SK-N-SH (cell line): ENCODE data around the gene WWC2. TPM values are rescaled to one million over a fixed set of nuclear protein-coding genes. Genes with fewer than 3 reads are reported as not detected.

Experiments used
- CTCF ChIA-PET: fragments of 300-600, 350-600 bp; formaldehyde crosslinking; extraction: SDS; loops from one replicate; lab custom pipeline; 2021; lab: Yijun Ruan, JAX
- POLR2A ChIA-PET: fragments of 350-600 bp; sonication (Branson Sonifier 250); formaldehyde crosslinking; extraction: SDS; loops from one replicate; lab custom pipeline; 2020; ENCODE audit warnings: antibody characterized with exemption, inconsistent platforms; lab: Yijun Ruan, JAX
- DNase-seq: peaks from one replicate; pipeline ENCODE4 v3.0.0; 2012
- H2AFZ ChIP-seq: fragments of 200-600 bp; sonication (generic); 2 replicates; pipeline ENCODE4 v1.8.1; 2016; ENCODE audit warnings: antibody characterized with exemption, mild to moderate bottlenecking, low read depth
- H3F3A ChIP-seq: fragments of 200-600 bp; sonication (generic); replicated peaks from 2 replicates; pipeline ENCODE3; 2016; ENCODE audit warnings: antibody characterized with exemption, mild to moderate bottlenecking; ENCODE audit not compliant: insufficient read depth
- H3K27ac ChIP-seq, 2 experiments: fragments of 200-500 bp in 1 of 2; fragments of 200-600 bp in 1 of 2; sonication (Bioruptor generic) in 1 of 2; sonication (generic), shearing (Covaris generic) in 1 of 2; 2 replicates each; pipeline versions ENCODE4 v1.5.1 to v1.6.1; 2014 to 2016; ENCODE audit warnings: low read depth in 2 of 2, inconsistent platforms in 1 of 2, low read length in 1 of 2, mild to moderate bottlenecking in 1 of 2, mixed read lengths in 1 of 2
- H3K27me3 ChIP-seq: fragments of 200-600 bp; sonication (generic), shearing (Covaris generic); 2 replicates; pipeline ENCODE4 v1.6.1; 2016; ENCODE audit warnings: mixed run types; ENCODE audit not compliant: insufficient read depth
- H3K36me3 ChIP-seq, 2 experiments: fragments of 200-500 bp in 1 of 2; fragments of 200-600 bp in 1 of 2; sonication (Bioruptor generic) in 1 of 2; sonication (generic) in 1 of 2; replicated peaks in 1 of 2; 2 replicates each; pipeline versions ENCODE3 to v1.5.1; 2014 to 2016; ENCODE audit warnings: low read length in 1 of 2, mild to moderate bottlenecking in 1 of 2; ENCODE audit not compliant: insufficient read depth in 2 of 2, control insufficient read depth in 1 of 2
- H3K4me1 ChIP-seq, 2 experiments: fragments of 200-500 bp in 1 of 2; fragments of 200-600 bp in 1 of 2; sonication (Bioruptor generic) in 1 of 2; sonication (generic), shearing (Covaris generic) in 1 of 2; 2 replicates each; pipeline versions ENCODE4 v1.5.1 to v1.6.1; 2014 to 2016; ENCODE audit warnings: low read depth in 1 of 2, low read length in 1 of 2, mixed run types in 1 of 2; ENCODE audit not compliant: insufficient read depth in 2 of 2, control insufficient read depth in 1 of 2
- H3K4me2 ChIP-seq: fragments of 200-600 bp; sonication (generic), shearing (Covaris generic); 2 replicates; pipeline ENCODE4 v1.6.1; 2017; ENCODE audit warnings: mixed run types
- H3K4me3 ChIP-seq, 2 experiments: fragments of 200-500 bp in 1 of 2; fragments of 200-600 bp in 1 of 2; sonication (Bioruptor generic) in 1 of 2; sonication (generic), shearing (Covaris generic) in 1 of 2; 2 replicates each; pipeline versions ENCODE4 v1.5.1 to v1.8.1; 2014 to 2016; ENCODE audit warnings: low read depth in 2 of 2, inconsistent platforms in 1 of 2, low read length in 1 of 2, mild to moderate bottlenecking in 1 of 2, mixed read lengths in 1 of 2, moderate library complexity in 1 of 2
- H3K79me2 ChIP-seq: fragments of 200-600 bp; sonication (generic); 2 replicates; pipeline ENCODE4 v1.8.1; 2017; ENCODE audit warnings: mild to moderate bottlenecking; ENCODE audit not compliant: insufficient read depth
- H3K9ac ChIP-seq: fragments of 200-600 bp; sonication (generic); 2 replicates; pipeline ENCODE4 v1.6.1; 2017; ENCODE audit warnings: mixed run types
- H3K9me2 ChIP-seq: fragments of 200-600 bp; sonication (generic); 2 replicates; pipeline ENCODE4 v1.6.1; 2017; ENCODE audit warnings: mixed run types
- H3K9me3 ChIP-seq: fragments of 200-600 bp; sonication (generic); 2 replicates; pipeline ENCODE4 v1.6.1; 2017; ENCODE audit warnings: mixed run types, mild to moderate bottlenecking, moderate library complexity
- H4K20me1 ChIP-seq: fragments of 200-600 bp; sonication (generic); 2 replicates; pipeline ENCODE4 v1.6.1; 2017; ENCODE audit warnings: mild to moderate bottlenecking, mixed run types; ENCODE audit not compliant: insufficient read depth
- CHD2 ChIP-seq: fragments of 150-350 bp; IDR thresholded peaks from 2 replicates; pipeline ENCODE4 v1.6.1; 2018; ENCODE audit warnings: low read length; ENCODE audit not compliant: partially characterized antibody
- EP300 ChIP-seq, 2 experiments: IDR thresholded peaks; 2 replicates each; pipeline versions ENCODE4 v1.4.0 to v1.6.1; 2012; ENCODE audit warnings: borderline replicate concordance in 1 of 2, low read depth in 1 of 2, low read length in 1 of 2
- FOSL2 ChIP-seq: IDR thresholded peaks from 2 replicates; pipeline ENCODE4 v1.4.0; 2012; ENCODE audit warnings: low read depth, mild to moderate bottlenecking, moderate library complexity, borderline replicate concordance
- FOXM1 ChIP-seq: IDR thresholded peaks from 2 replicates; pipeline ENCODE4 v1.4.0; 2012; ENCODE audit warnings: low read depth, mild to moderate bottlenecking
- GABPA ChIP-seq: IDR thresholded peaks from 2 replicates; pipeline ENCODE4 v1.4.0; 2012; ENCODE audit warnings: low read depth, mild to moderate bottlenecking
- JUND ChIP-seq: IDR thresholded peaks from 2 replicates; pipeline ENCODE4 v1.4.0; 2012
- MEF2A ChIP-seq: IDR thresholded peaks from 2 replicates; pipeline ENCODE4 v1.4.0; 2012; ENCODE audit warnings: low read depth, borderline replicate concordance
- NFIC ChIP-seq: IDR thresholded peaks from 2 replicates; pipeline ENCODE4 v1.4.0; 2012; ENCODE audit warnings: borderline replicate concordance
- RAD21 ChIP-seq: IDR thresholded peaks from 2 replicates; pipeline ENCODE4 v1.6.1; 2012; ENCODE audit warnings: mild to moderate bottlenecking, low read length
- RFX5 ChIP-seq: IDR thresholded peaks from 2 replicates; pipeline ENCODE4 v1.6.1; 2012; ENCODE audit warnings: mild to moderate bottlenecking, improper control_type of control experiment, low read length
- RXRA ChIP-seq: IDR thresholded peaks from 2 replicates; pipeline ENCODE4 v1.4.0; 2012; ENCODE audit warnings: low read depth, mild to moderate bottlenecking, borderline replicate concordance
- TAF1 ChIP-seq: IDR thresholded peaks from 2 replicates; pipeline ENCODE4 v1.6.1; 2012; ENCODE audit warnings: low read depth, mild to moderate bottlenecking, low read length, moderate library complexity, borderline replicate concordance
- YY1 ChIP-seq: IDR thresholded peaks from 2 replicates; pipeline ENCODE4 v1.4.0; 2012; ENCODE audit warnings: low read depth, mild to moderate bottlenecking
- WGBS: methylation state at CpG from one replicate; pipeline ENCODE4 v1.1.6; 2017; ENCODE audit warnings: low lambda C conversion rate; 5-methylcytosine and 5-hydroxymethylcytosine counted together
- polyA plus RNA-seq, 3 experiments: library from polyadenylated mRNA; depleted of rRNA; stranded (reverse); fragments of >200 nt; gene quantifications; 2 replicates each; pipeline ENCODE4 v1.2.3, GENCODE V29; 2012
- TF ChIP-seq, protein P1 (sequence below): fragments of 200-600 bp; sonication (generic); IDR thresholded peaks from 2 replicates; pipeline ENCODE4 v1.6.1; 2017; ENCODE audit warnings: antibody characterized with exemption, mild to moderate bottlenecking, moderate library complexity
- TF ChIP-seq, protein P2 (sequence below): IDR thresholded peaks from 2 replicates; pipeline ENCODE4 v1.4.0; 2012; ENCODE audit warnings: low read depth, borderline replicate concordance
- TF ChIP-seq, protein P3 (sequence below): fragments of 150-350 bp; IDR thresholded peaks from 2 replicates; pipeline ENCODE4 v1.6.1; 2016; ENCODE audit warnings: mild to moderate bottlenecking, low read depth, low read length

The WWC2 gene
- polyA plus RNA-seq, 1 of the 3 experiments (the other 2 are of a cell fraction): 18.4 TPM

DNA sequence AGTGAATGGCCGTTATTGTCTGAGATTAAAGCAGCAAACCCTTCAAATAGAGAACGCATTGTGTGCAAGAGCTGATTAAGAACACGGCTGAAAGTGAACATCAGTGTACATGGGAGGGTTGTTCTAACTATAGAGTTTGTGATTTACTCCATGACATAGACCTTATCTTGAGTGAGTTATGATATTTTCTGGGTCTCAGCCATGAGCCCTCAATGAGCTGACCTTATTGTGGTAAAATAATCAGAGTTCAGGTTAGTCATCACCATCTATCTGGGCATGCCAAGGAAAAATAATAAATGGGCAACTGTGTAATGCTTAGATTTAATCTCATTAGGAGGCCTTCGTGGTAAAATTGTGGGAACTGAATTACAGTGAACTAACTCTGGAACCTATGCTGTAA is 256.3 kb downstream of the WWC2 start (continued):
- TF ChIP-seq EP300 (IDR thresholded peaks at IDR 0.05; ENCODE audit: borderline replicate concordance in 1 of 2, low read depth in 1 of 2, low read length in 1 of 2): peak; percentile 49 to 96; a peak in 3 of 4 replicates
- TF ChIP-seq, protein P1, sequence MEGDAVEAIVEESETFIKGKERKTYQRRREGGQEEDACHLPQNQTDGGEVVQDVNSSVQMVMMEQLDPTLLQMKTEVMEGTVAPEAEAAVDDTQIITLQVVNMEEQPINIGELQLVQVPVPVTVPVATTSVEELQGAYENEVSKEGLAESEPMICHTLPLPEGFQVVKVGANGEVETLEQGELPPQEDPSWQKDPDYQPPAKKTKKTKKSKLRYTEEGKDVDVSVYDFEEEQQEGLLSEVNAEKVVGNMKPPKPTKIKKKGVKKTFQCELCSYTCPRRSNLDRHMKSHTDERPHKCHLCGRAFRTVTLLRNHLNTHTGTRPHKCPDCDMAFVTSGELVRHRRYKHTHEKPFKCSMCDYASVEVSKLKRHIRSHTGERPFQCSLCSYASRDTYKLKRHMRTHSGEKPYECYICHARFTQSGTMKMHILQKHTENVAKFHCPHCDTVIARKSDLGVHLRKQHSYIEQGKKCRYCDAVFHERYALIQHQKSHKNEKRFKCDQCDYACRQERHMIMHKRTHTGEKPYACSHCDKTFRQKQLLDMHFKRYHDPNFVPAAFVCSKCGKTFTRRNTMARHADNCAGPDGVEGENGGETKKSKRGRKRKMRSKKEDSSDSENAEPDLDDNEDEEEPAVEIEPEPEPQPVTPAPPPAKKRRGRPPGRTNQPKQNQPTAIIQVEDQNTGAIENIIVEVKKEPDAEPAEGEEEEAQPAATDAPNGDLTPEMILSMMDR: no peak
- peak; percentile 85 for TF ChIP-seq MEF2A
- TF ChIP-seq CHD2: no peak
- peak; percentile 97 for TF ChIP-seq NFIC
- TF ChIP-seq TAF1: no peak
- no peak for TF ChIP-seq RFX5
- no peak for TF ChIP-seq YY1
- peak; percentile 89 for TF ChIP-seq FOSL2
- TF ChIP-seq JUND: peak; percentile 98
- TF ChIP-seq RXRA: peak; percentile 97
- TF ChIP-seq, protein P2, sequence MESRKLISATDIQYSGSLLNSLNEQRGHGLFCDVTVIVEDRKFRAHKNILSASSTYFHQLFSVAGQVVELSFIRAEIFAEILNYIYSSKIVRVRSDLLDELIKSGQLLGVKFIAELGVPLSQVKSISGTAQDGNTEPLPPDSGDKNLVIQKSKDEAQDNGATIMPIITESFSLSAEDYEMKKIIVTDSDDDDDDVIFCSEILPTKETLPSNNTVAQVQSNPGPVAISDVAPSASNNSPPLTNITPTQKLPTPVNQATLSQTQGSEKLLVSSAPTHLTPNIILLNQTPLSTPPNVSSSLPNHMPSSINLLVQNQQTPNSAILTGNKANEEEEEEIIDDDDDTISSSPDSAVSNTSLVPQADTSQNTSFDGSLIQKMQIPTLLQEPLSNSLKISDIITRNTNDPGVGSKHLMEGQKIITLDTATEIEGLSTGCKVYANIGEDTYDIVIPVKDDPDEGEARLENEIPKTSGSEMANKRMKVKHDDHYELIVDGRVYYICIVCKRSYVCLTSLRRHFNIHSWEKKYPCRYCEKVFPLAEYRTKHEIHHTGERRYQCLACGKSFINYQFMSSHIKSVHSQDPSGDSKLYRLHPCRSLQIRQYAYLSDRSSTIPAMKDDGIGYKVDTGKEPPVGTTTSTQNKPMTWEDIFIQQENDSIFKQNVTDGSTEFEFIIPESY: peak; percentile 85; the same call in 1 of the 2 replicates

DNA sequence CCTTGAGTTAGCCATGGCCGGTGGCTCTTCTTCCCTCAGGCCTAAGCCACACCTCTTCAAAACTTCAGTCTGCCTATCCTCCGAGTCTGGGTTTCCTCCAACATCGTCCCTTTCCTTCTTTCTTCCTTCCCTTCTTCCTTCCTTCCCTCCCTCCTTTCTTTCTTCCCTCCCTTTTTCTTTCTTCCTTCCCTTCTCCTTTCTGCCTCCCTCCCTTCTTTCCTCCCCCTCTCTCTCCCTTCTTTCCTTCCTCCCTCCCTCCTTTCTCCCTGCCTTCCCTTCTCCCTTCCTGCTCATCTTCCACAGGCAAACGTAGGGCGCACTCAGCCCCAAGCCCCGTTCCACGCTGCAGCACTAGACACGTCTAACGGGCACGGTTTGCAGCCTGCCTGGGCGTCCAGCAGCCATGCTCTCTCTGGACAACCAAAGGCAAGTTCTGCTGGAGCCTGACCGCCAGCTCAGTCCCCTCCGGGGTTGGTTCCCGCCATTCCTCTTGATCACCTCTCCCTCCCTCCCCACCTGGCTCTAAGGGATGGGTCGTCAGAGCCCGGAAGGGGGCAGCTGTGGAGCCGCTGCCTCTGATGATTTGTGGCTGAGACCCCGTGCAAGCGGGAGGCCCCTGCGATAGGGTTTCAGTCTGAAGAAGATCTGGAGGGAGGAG is 257.2 kb downstream of the WWC2 start:
- peak overlapping the region; percentile 13; the same call in 1 of the 2 replicates for H3K9ac ChIP-seq
- H3K27me3 ChIP-seq: no peaks in the 10 kb centered on the region
- peaks cover 0 to 20% of the 10 kb centered on the region in 2 experiments; a peak in 1 of 4 replicates for H3K4me1 ChIP-seq
- no peaks in the 10 kb centered on the region for H3K9me2 ChIP-seq
- DNase-seq: no peak
- peaks cover 21% of the 10 kb centered on the region for H3F3A ChIP-seq
- H3K79me2 ChIP-seq: no peaks in the 10 kb centered on the region
- no peak overlapping the region for H2AFZ ChIP-seq
- H3K27ac ChIP-seq: peak overlapping the region in 1 of 2 experiments; percentile 87; a peak in 2 of 4 replicates
- H3K4me2 ChIP-seq: peak overlapping the region; percentile 61; the same call in 1 of the 2 replicates
- no peaks in the 10 kb centered on the region for H3K9me3 ChIP-seq
- H3K4me3 ChIP-seq: no peak overlapping the region
- ChIA-PET POLR2A (no interaction called here), CTCF (no interaction called here)
- 91% methylated on average over 18 of the region's 20 CpGs for WGBS
- no peaks in the 10 kb centered on the region for H3K36me3 ChIP-seq
- no peaks in the 10 kb centered on the region for H4K20me1 ChIP-seq
- TF ChIP-seq GABPA: no peak
- TF ChIP-seq FOXM1: no peak
- TF ChIP-seq MEF2A: no peak
- TF ChIP-seq, protein P3, sequence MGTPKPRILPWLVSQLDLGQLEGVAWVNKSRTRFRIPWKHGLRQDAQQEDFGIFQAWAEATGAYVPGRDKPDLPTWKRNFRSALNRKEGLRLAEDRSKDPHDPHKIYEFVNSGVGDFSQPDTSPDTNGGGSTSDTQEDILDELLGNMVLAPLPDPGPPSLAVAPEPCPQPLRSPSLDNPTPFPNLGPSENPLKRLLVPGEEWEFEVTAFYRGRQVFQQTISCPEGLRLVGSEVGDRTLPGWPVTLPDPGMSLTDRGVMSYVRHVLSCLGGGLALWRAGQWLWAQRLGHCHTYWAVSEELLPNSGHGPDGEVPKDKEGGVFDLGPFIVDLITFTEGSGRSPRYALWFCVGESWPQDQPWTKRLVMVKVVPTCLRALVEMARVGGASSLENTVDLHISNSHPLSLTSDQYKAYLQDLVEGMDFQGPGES: no peak
- no peak for TF ChIP-seq RAD21
